ENCODE data around the gene IFI35. TPM values are rescaled to one million over a fixed set of nuclear protein-coding genes. Genes with fewer than 3 reads are reported as not detected.

The IFI35 gene
- total RNA-seq, 2 experiments from 2014 or later: 6.3 to 8.6 TPM

GRCh38 chr17:43033948-43034881, 27.6 kb downstream of the IFI35 start:
- Histone ChIP-seq H3K9me2 (ENCODE audit: insufficient read depth, low read length) (no peaks in the 10 kb centered on the region), H3K4me2 (ENCODE audit: low read length) (no peak overlapping the region), H3K4me3 (ENCODE audit: low read depth, low read length, poor library complexity, severe bottlenecking) (no peak overlapping the region), H2AFZ (ENCODE audit: low read length) (no peak overlapping the region), H3K4me1 (ENCODE audit: insufficient read depth, low read length, poor library complexity, severe bottlenecking) (no peaks in the 10 kb centered on the region), H3K79me2 (ENCODE audit: insufficient read depth, low read depth, low read length) (no peaks in the 10 kb centered on the region), H3K36me3 (ENCODE audit: insufficient read depth, low read length) (no peaks in the 10 kb centered on the region), H4K20me1 (ENCODE audit: insufficient read depth, low read length) (no peaks in the 10 kb centered on the region), H3K27ac (ENCODE audit: low read depth, low read length, poor library complexity, severe bottlenecking) (no peak overlapping the region), H3K9me3 (ENCODE audit: low read length) (no peaks in the 10 kb centered on the region)
- intact Hi-C loops (cut with micrococcal nuclease; ENCODE audit: unreplicated experiment): no loop called here
- TF ChIP-seq CTCF (conservative IDR thresholded peaks at IDR 0.05; ENCODE audit: low read length) (no peak), EZH2phosphoT487 (IDR thresholded peaks at IDR 0.05; ENCODE audit: borderline replicate concordance, low read depth, low read length) (no peak)
- no peak for DNase-seq (ENCODE audit: low spot score)
- CTCF ChIA-PET (ENCODE audit: unreplicated experiment): no interaction called here
- no TSS peak for BruUV-seq (replicated peaks)
- POLR2A ChIA-PET: interaction anchor here (0.6 to 0.7 kb wide), 4 partner anchors 24 to 127 kb away, joined by 3 to 4 read pairs (median 3); no protein-coding TSS in a partner anchor

- Histone ChIP-seq H3K4me1 (ENCODE audit: insufficient read depth, low read length, poor library complexity, severe bottlenecking) (no peaks in the 10 kb centered on the region), H3K27ac (ENCODE audit: low read depth, low read length, poor library complexity, severe bottlenecking) (no peak overlapping the region), H3K4me3 (ENCODE audit: low read depth, low read length, poor library complexity, severe bottlenecking) (no peak overlapping the region), H3K79me2 (ENCODE audit: insufficient read depth, low read depth, low read length) (no peaks in the 10 kb centered on the region), H3K4me2 (ENCODE audit: low read length) (no peak overlapping the region), H3K9me3 (ENCODE audit: low read length) (no peaks in the 10 kb centered on the region), H2AFZ (ENCODE audit: low read length) (no peak overlapping the region), H3K9me2 (ENCODE audit: insufficient read depth, low read length) (no peaks in the 10 kb centered on the region), H4K20me1 (ENCODE audit: insufficient read depth, low read length) (no peaks in the 10 kb centered on the region), H3K36me3 (ENCODE audit: insufficient read depth, low read length) (no peaks in the 10 kb centered on the region)
- no peak for DNase-seq (ENCODE audit: low spot score)
- TF ChIP-seq EZH2phosphoT487 (IDR thresholded peaks at IDR 0.05; ENCODE audit: borderline replicate concordance, low read depth, low read length) (no peak), CTCF (conservative IDR thresholded peaks at IDR 0.05; ENCODE audit: low read length) (no peak)
- BruUV-seq (replicated peaks): no TSS peak
- ChIA-PET POLR2A (no interaction called here), CTCF (ENCODE audit: unreplicated experiment) (no interaction called here)
- intact Hi-C loops (cut with micrococcal nuclease; ENCODE audit: unreplicated experiment): no loop called here
These were observed 28.3 kb downstream of the IFI35 start for GRCh38 chr17:43034894-43035293.

GRCh38 chr17:43039646-43040045, 33.1 kb downstream of the IFI35 start:
- CTCF ChIA-PET (ENCODE audit: unreplicated experiment): no interaction called here
- no TSS peak for BruUV-seq (replicated peaks)
- H3K9me2 ChIP-seq (ENCODE audit: insufficient read depth, low read length): no peaks in the 10 kb centered on the region
- peaks cover 23% of the 10 kb centered on the region for H3K36me3 ChIP-seq (ENCODE audit: insufficient read depth, low read length)
- TF ChIP-seq CTCF (conservative IDR thresholded peaks at IDR 0.05; ENCODE audit: low read length): no peak
- no peak for TF ChIP-seq EZH2phosphoT487 (IDR thresholded peaks at IDR 0.05; ENCODE audit: borderline replicate concordance, low read depth, low read length)
- H2AFZ ChIP-seq (ENCODE audit: low read length): no peak overlapping the region
- no peaks in the 10 kb centered on the region for H3K79me2 ChIP-seq (ENCODE audit: insufficient read depth, low read depth, low read length)
- no peaks in the 10 kb centered on the region for H3K4me1 ChIP-seq (ENCODE audit: insufficient read depth, low read length, poor library complexity, severe bottlenecking)
- no peaks in the 10 kb centered on the region for H3K9me3 ChIP-seq (ENCODE audit: low read length)
- DNase-seq (ENCODE audit: low spot score): no peak
- no peak overlapping the region for H3K4me2 ChIP-seq (ENCODE audit: low read length)
- POLR2A ChIA-PET: no interaction called here
- no peak overlapping the region for H3K4me3 ChIP-seq (ENCODE audit: low read depth, low read length, poor library complexity, severe bottlenecking)
- intact Hi-C loops (cut with micrococcal nuclease; ENCODE audit: unreplicated experiment): no loop called here
- H4K20me1 ChIP-seq (ENCODE audit: insufficient read depth, low read length): no peaks in the 10 kb centered on the region
- no peak overlapping the region for H3K27ac ChIP-seq (ENCODE audit: low read depth, low read length, poor library complexity, severe bottlenecking)
